ENCODE results near the gene MECP2.

The MECP2 gene

GRCh38 chrX:154057791-154058190, 39.7 kb downstream of the MECP2 start:
- no peaks in the 10 kb centered on the region for H3K36me3 ChIP-seq (ENCODE audit: control insufficient read depth in 1 of 2, insufficient read depth in 2 of 2, low read length in 2 of 2)
- H3K4me3 ChIP-seq (ENCODE audit: low read depth in 1 of 2, low read length in 2 of 2), result no peak overlapping the region
- H3K27me3 ChIP-seq (ENCODE audit: low read depth, low read length), result no peaks in the 10 kb centered on the region
- no peaks in the 10 kb centered on the region for H3K9me3 ChIP-seq (ENCODE audit: control insufficient read depth in 1 of 2, low read length in 2 of 2)
- H3K4me1 ChIP-seq (ENCODE audit: control insufficient read depth in 1 of 2, insufficient read depth in 2 of 2, low read length in 2 of 2), result peaks cover 0 to 54% of the 10 kb centered on the region in 2 donors
- no peak overlapping the region for H3K27ac ChIP-seq (ENCODE audit: low read length)

- no peaks in the 10 kb centered on the region for H3K27me3 ChIP-seq (ENCODE audit: low read depth, low read length)
- no peak overlapping the region for H3K27ac ChIP-seq (ENCODE audit: low read length)
- H3K4me3 ChIP-seq (ENCODE audit: low read depth in 1 of 2, low read length in 2 of 2), result no peak overlapping the region
- H3K4me1 ChIP-seq (ENCODE audit: control insufficient read depth in 1 of 2, insufficient read depth in 2 of 2, low read length in 2 of 2), result peaks cover 0 to 50% of the 10 kb centered on the region in 2 donors
- H3K36me3 ChIP-seq (ENCODE audit: control insufficient read depth in 1 of 2, insufficient read depth in 2 of 2, low read length in 2 of 2), result no peaks in the 10 kb centered on the region
- H3K9me3 ChIP-seq (ENCODE audit: control insufficient read depth in 1 of 2, low read length in 2 of 2), result no peaks in the 10 kb centered on the region
Measured at GRCh38 chrX:154056770-154057241, 40.7 kb downstream of the MECP2 start.

GRCh38 chrX:154051201-154051810, 46.2 kb downstream of the MECP2 start:
- H3K27me3 ChIP-seq (ENCODE audit: low read depth, low read length), result no peaks in the 10 kb centered on the region
- no peak overlapping the region for H3K27ac ChIP-seq (ENCODE audit: low read length)
- H3K4me1 ChIP-seq (ENCODE audit: control insufficient read depth in 1 of 2, insufficient read depth in 2 of 2, low read length in 2 of 2), result peaks cover 21 to 56% of the 10 kb centered on the region in 2 donors
- no peaks in the 10 kb centered on the region for H3K36me3 ChIP-seq (ENCODE audit: control insufficient read depth in 1 of 2, insufficient read depth in 2 of 2, low read length in 2 of 2)
- no peak overlapping the region for H3K4me3 ChIP-seq (ENCODE audit: low read depth in 1 of 2, low read length in 2 of 2)
- H3K9me3 ChIP-seq (ENCODE audit: control insufficient read depth in 1 of 2, low read length in 2 of 2), result no peaks in the 10 kb centered on the region

GRCh38 chrX:154050113-154050495, 47.4 kb downstream of the MECP2 start:
- no peaks in the 10 kb centered on the region for H3K36me3 ChIP-seq (ENCODE audit: control insufficient read depth in 1 of 2, insufficient read depth in 2 of 2, low read length in 2 of 2)
- H3K27ac ChIP-seq (ENCODE audit: low read length), result no peak overlapping the region
- H3K4me1 ChIP-seq (ENCODE audit: control insufficient read depth in 1 of 2, insufficient read depth in 2 of 2, low read length in 2 of 2), result peaks cover 22 to 67% of the 10 kb centered on the region in 2 donors
- no peaks in the 10 kb centered on the region for H3K27me3 ChIP-seq (ENCODE audit: low read depth, low read length)
- H3K4me3 ChIP-seq (ENCODE audit: low read depth in 1 of 2, low read length in 2 of 2), result no peak overlapping the region
- H3K9me3 ChIP-seq (ENCODE audit: control insufficient read depth in 1 of 2, low read length in 2 of 2), result no peaks in the 10 kb centered on the region

GRCh38 chrX:154049209-154050112, 48.1 kb downstream of the MECP2 start:
- H3K36me3 ChIP-seq (ENCODE audit: control insufficient read depth in 1 of 2, insufficient read depth in 2 of 2, low read length in 2 of 2), result no peaks in the 10 kb centered on the region
- no peak overlapping the region for H3K4me3 ChIP-seq (ENCODE audit: low read depth in 1 of 2, low read length in 2 of 2)
- no peak overlapping the region for H3K27ac ChIP-seq (ENCODE audit: low read length)
- peaks cover 22 to 72% of the 10 kb centered on the region in 2 donors for H3K4me1 ChIP-seq (ENCODE audit: control insufficient read depth in 1 of 2, insufficient read depth in 2 of 2, low read length in 2 of 2)
- no peaks in the 10 kb centered on the region for H3K27me3 ChIP-seq (ENCODE audit: low read depth, low read length)
- no peaks in the 10 kb centered on the region for H3K9me3 ChIP-seq (ENCODE audit: control insufficient read depth in 1 of 2, low read length in 2 of 2)

GRCh38 chrX:154048398-154048797, 49.1 kb downstream of the MECP2 start:
- H3K4me1 ChIP-seq (ENCODE audit: control insufficient read depth in 1 of 2, insufficient read depth in 2 of 2, low read length in 2 of 2), result peaks cover 22 to 76% of the 10 kb centered on the region in 2 donors
- H3K27ac ChIP-seq (ENCODE audit: low read length), result no peak overlapping the region

GRCh38 chrX:154046940-154047610, 50.4 kb downstream of the MECP2 start:
- no peaks in the 10 kb centered on the region for H3K27me3 ChIP-seq (ENCODE audit: low read depth, low read length)
- peaks cover 0 to 5% of the 10 kb centered on the region in 2 donors for H3K36me3 ChIP-seq (ENCODE audit: control insufficient read depth in 1 of 2, insufficient read depth in 2 of 2, low read length in 2 of 2)
- no peak overlapping the region for H3K4me3 ChIP-seq (ENCODE audit: low read depth in 1 of 2, low read length in 2 of 2)
- H3K4me1 ChIP-seq (ENCODE audit: control insufficient read depth in 1 of 2, insufficient read depth in 2 of 2, low read length in 2 of 2), result peaks cover 22 to 80% of the 10 kb centered on the region in 2 donors
- H3K9me3 ChIP-seq (ENCODE audit: control insufficient read depth in 1 of 2, low read length in 2 of 2), result no peaks in the 10 kb centered on the region
- H3K27ac ChIP-seq (ENCODE audit: low read length), result no peak overlapping the region

More at GRCh38 chrX:154048398-154048797, 49.1 kb downstream of the MECP2 start:
- Histone ChIP-seq H3K36me3 (ENCODE audit: control insufficient read depth in 1 of 2, insufficient read depth in 2 of 2, low read length in 2 of 2) (no peaks in the 10 kb centered on the region), H3K9me3 (ENCODE audit: control insufficient read depth in 1 of 2, low read length in 2 of 2) (no peaks in the 10 kb centered on the region), H3K27me3 (ENCODE audit: low read depth, low read length) (no peaks in the 10 kb centered on the region), H3K4me3 (ENCODE audit: low read depth in 1 of 2, low read length in 2 of 2) (no peak overlapping the region)

GRCh38 chrX:154046031-154046781, 51.3 kb downstream of the MECP2 start:
- no peak overlapping the region for H3K4me3 ChIP-seq (ENCODE audit: low read depth in 1 of 2, low read length in 2 of 2)
- H3K4me1 ChIP-seq (ENCODE audit: control insufficient read depth in 1 of 2, insufficient read depth in 2 of 2, low read length in 2 of 2), result peaks cover 25 to 79% of the 10 kb centered on the region in 2 donors
- no peaks in the 10 kb centered on the region for H3K9me3 ChIP-seq (ENCODE audit: control insufficient read depth in 1 of 2, low read length in 2 of 2)
- H3K36me3 ChIP-seq (ENCODE audit: control insufficient read depth in 1 of 2, insufficient read depth in 2 of 2, low read length in 2 of 2), result peaks cover 0 to 5% of the 10 kb centered on the region in 2 donors
- no peaks in the 10 kb centered on the region for H3K27me3 ChIP-seq (ENCODE audit: low read depth, low read length)
- H3K27ac ChIP-seq (ENCODE audit: low read length), result no peak overlapping the region

GRCh38 chrX:154044091-154044490, 53.4 kb downstream of the MECP2 start:
- Histone ChIP-seq H3K4me3 (ENCODE audit: low read depth in 1 of 2, low read length in 2 of 2) (no peak overlapping the region), H3K27me3 (ENCODE audit: low read depth, low read length) (no peaks in the 10 kb centered on the region), H3K27ac (ENCODE audit: low read length) (peak overlapping the region; percentile 14), H3K36me3 (ENCODE audit: control insufficient read depth in 1 of 2, insufficient read depth in 2 of 2, low read length in 2 of 2) (peaks cover 0 to 5% of the 10 kb centered on the region in 2 donors), H3K4me1 (ENCODE audit: control insufficient read depth in 1 of 2, insufficient read depth in 2 of 2, low read length in 2 of 2) (peaks cover 26 to 71% of the 10 kb centered on the region in 2 donors), H3K9me3 (ENCODE audit: control insufficient read depth in 1 of 2, low read length in 2 of 2) (no peaks in the 10 kb centered on the region)

GRCh38 chrX:154043003-154043763, 54.3 kb downstream of the MECP2 start:
- Histone ChIP-seq H3K27ac (ENCODE audit: low read length) (no peak overlapping the region), H3K27me3 (ENCODE audit: low read depth, low read length) (no peaks in the 10 kb centered on the region), H3K4me1 (ENCODE audit: control insufficient read depth in 1 of 2, insufficient read depth in 2 of 2, low read length in 2 of 2) (peaks cover 21 to 62% of the 10 kb centered on the region in 2 donors)

More at GRCh38 chrX:154043003-154043763, 54.3 kb downstream of the MECP2 start:
- H3K9me3 ChIP-seq (ENCODE audit: control insufficient read depth in 1 of 2, low read length in 2 of 2), result no peaks in the 10 kb centered on the region
- H3K4me3 ChIP-seq (ENCODE audit: low read depth in 1 of 2, low read length in 2 of 2), result no peak overlapping the region
- peaks cover 4 to 5% of the 10 kb centered on the region in 2 donors for H3K36me3 ChIP-seq (ENCODE audit: control insufficient read depth in 1 of 2, insufficient read depth in 2 of 2, low read length in 2 of 2)

Measured in muscle layer of duodenum (tissue), 2 donors.